Loucy (cell line): ENCODE results near the gene EGR1.

ENCODE experiments used
- H2AFZ ChIP-seq: fragments of 200-600 bp; sonication (generic); 2 replicates; pipeline ENCODE4 v1.6.0; 2016; ENCODE audit warnings: antibody characterized with exemption, mild to moderate bottlenecking, low read length, moderate library complexity
- H3F3A ChIP-seq: fragments of 200-600 bp; 2 replicates; pipeline ENCODE4 v1.6.0; 2016; ENCODE audit warnings: antibody characterized with exemption, low read depth, mild to moderate bottlenecking
- H3K27me3 ChIP-seq: fragments of 200-600 bp; sonication (generic); 2 replicates; pipeline ENCODE4 v1.6.1; 2014; ENCODE audit warnings: low read length, mild to moderate bottlenecking; ENCODE audit not compliant: insufficient read depth, poor library complexity, severe bottlenecking
- H3K36me3 ChIP-seq: fragments of 200-600 bp; sonication (generic); 2 replicates; pipeline ENCODE4 v1.6.1; 2016; ENCODE audit warnings: low read length; ENCODE audit not compliant: insufficient read depth
- H3K4me1 ChIP-seq: fragments of 200-600 bp; sonication (generic); 2 replicates; pipeline ENCODE4 v1.5.1; 2014; ENCODE audit warnings: low read length, mild to moderate bottlenecking; ENCODE audit not compliant: insufficient read depth, poor library complexity, severe bottlenecking
- H3K4me2 ChIP-seq: fragments of 200-600 bp; sonication (generic); 2 replicates; pipeline ENCODE4 v1.6.0; 2014; ENCODE audit warnings: antibody characterized with exemption, low read length, low read depth, mild to moderate bottlenecking; ENCODE audit not compliant: poor library complexity, severe bottlenecking
- H3K4me3 ChIP-seq: fragments of 200-600 bp; sonication (generic); 2 replicates; pipeline ENCODE4 v1.5.1; 2014; ENCODE audit warnings: low read length, mild to moderate bottlenecking, mixed read lengths; ENCODE audit not compliant: poor library complexity, severe bottlenecking
- H3K79me2 ChIP-seq: fragments of 200-600 bp; sonication (generic); 2 replicates; pipeline ENCODE4 v1.6.1; 2014; ENCODE audit warnings: low read length; ENCODE audit not compliant: insufficient read depth
- H3K9ac ChIP-seq: fragments of 200-600 bp; sonication (generic); 2 replicates; pipeline ENCODE4 v1.6.0; 2014; ENCODE audit warnings: mild to moderate bottlenecking, low read depth, low read length, moderate library complexity; ENCODE audit not compliant: poor library complexity, severe bottlenecking
- H3K9me2 ChIP-seq: fragments of 200-600 bp; sonication (generic); replicated peaks from 2 replicates; pipeline ENCODE4 v1.6.1; 2016; ENCODE audit warnings: low read depth, low read length, mixed read lengths
- H3K9me3 ChIP-seq: fragments of 200-600 bp; sonication (generic); 2 replicates; pipeline ENCODE4 v1.6.1; 2014; ENCODE audit warnings: mild to moderate bottlenecking, antibody characterized with exemption, low read length, low read depth; ENCODE audit not compliant: insufficient read depth
- H4K20me1 ChIP-seq: fragments of 200-600 bp; sonication (generic); 2 replicates; pipeline ENCODE4 v1.6.0; 2014; ENCODE audit warnings: antibody characterized with exemption, low read length, mild to moderate bottlenecking; ENCODE audit not compliant: insufficient read depth, poor library complexity, severe bottlenecking
- CTCF ChIP-seq: fragments of 200-600 bp; sonication (generic); conservative IDR thresholded peaks from 2 replicates; pipeline ENCODE4 v1.5.1; 2014; ENCODE audit warnings: mild to moderate bottlenecking, antibody characterized with exemption, low read length
- EZH2phosphoT487 ChIP-seq: fragments of 200-600 bp; IDR thresholded peaks from 2 replicates; pipeline ENCODE4 v1.6.1; 2018; ENCODE audit warnings: antibody characterized with exemption, mild to moderate bottlenecking, moderate library complexity, borderline replicate concordance

EGR1 gene

GRCh38 chr5:138450971-138451370 is 14.3 kb upstream of the EGR1 start:
- Histone ChIP-seq H3K27me3 (no peaks in the 10 kb centered on the region), H2AFZ (no peak overlapping the region), H4K20me1 (no peaks in the 10 kb centered on the region), H3K9ac (no peak overlapping the region), H3K4me3 (no peak overlapping the region), H3K9me2 (no peaks in the 10 kb centered on the region), H3K4me1 (peaks cover 3% of the 10 kb centered on the region), H3K79me2 (no peaks in the 10 kb centered on the region), H3K36me3 (no peaks in the 10 kb centered on the region), H3K9me3 (no peaks in the 10 kb centered on the region), H3K4me2 (no peak overlapping the region), H3F3A (no peaks in the 10 kb centered on the region)
- TF ChIP-seq CTCF (no peak), EZH2phosphoT487 (no peak)

- Histone ChIP-seq H3K4me1 (peaks cover 4% of the 10 kb centered on the region), H3K9me2 (no peaks in the 10 kb centered on the region), H3K4me3 (no peak overlapping the region), H3F3A (no peaks in the 10 kb centered on the region), H3K27me3 (no peaks in the 10 kb centered on the region), H2AFZ (no peak overlapping the region), H3K9me3 (no peaks in the 10 kb centered on the region), H3K79me2 (no peaks in the 10 kb centered on the region), H3K4me2 (no peak overlapping the region), H3K9ac (no peak overlapping the region), H3K36me3 (no peaks in the 10 kb centered on the region), H4K20me1 (no peaks in the 10 kb centered on the region)
- no peak for TF ChIP-seq EZH2phosphoT487
- no peak for TF ChIP-seq CTCF
Measured at GRCh38 chr5:138452720-138453119, 12.6 kb upstream of the EGR1 start.

DNA sequence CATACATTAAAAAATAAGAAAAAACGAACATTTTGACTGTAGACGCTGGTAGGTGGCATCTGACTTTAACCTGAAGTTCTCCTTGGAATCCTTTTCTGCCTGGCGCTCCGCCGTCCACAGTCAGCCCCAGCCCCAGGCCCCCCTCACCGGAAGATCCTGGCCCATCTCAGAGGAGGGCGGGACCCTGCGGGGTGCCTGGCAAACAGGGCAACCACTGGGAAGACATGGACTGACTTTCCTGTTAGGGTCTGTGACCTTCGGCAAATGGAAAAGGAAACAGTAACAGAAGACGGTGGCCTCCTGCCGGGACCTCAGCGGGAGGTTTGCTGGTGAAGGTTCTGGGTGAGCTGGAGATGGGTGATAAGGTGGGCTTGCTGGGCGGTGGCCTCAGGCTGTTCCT is 11.7 kb upstream of the EGR1 start:
- Histone ChIP-seq H4K20me1 (no peaks in the 10 kb centered on the region), H3K79me2 (no peaks in the 10 kb centered on the region), H3K9me2 (no peaks in the 10 kb centered on the region), H3K27me3 (no peaks in the 10 kb centered on the region), H3K36me3 (no peaks in the 10 kb centered on the region), H3F3A (no peaks in the 10 kb centered on the region), H3K4me1 (peaks cover 12% of the 10 kb centered on the region), H3K4me2 (no peak overlapping the region), H3K4me3 (no peak overlapping the region), H2AFZ (no peak overlapping the region), H3K9ac (no peak overlapping the region), H3K9me3 (no peaks in the 10 kb centered on the region)
- TF ChIP-seq CTCF (no peak), EZH2phosphoT487 (no peak)
